Pons (tissue), 1 donor: ENCODE data around the gene CHRNA5.
"Not testable (repeated sequence)": the region's sequence is repeated elsewhere in the genome, so short reads cannot be mapped to it uniquely, and the experiment has no call there.

ENCODE experiments used
- DNase-seq: peaks from one replicate; pipeline ENCODE4 v3.0.0-alpha.2; 2016; ENCODE audit warnings: low spot score

CHRNA5 gene

DNA sequence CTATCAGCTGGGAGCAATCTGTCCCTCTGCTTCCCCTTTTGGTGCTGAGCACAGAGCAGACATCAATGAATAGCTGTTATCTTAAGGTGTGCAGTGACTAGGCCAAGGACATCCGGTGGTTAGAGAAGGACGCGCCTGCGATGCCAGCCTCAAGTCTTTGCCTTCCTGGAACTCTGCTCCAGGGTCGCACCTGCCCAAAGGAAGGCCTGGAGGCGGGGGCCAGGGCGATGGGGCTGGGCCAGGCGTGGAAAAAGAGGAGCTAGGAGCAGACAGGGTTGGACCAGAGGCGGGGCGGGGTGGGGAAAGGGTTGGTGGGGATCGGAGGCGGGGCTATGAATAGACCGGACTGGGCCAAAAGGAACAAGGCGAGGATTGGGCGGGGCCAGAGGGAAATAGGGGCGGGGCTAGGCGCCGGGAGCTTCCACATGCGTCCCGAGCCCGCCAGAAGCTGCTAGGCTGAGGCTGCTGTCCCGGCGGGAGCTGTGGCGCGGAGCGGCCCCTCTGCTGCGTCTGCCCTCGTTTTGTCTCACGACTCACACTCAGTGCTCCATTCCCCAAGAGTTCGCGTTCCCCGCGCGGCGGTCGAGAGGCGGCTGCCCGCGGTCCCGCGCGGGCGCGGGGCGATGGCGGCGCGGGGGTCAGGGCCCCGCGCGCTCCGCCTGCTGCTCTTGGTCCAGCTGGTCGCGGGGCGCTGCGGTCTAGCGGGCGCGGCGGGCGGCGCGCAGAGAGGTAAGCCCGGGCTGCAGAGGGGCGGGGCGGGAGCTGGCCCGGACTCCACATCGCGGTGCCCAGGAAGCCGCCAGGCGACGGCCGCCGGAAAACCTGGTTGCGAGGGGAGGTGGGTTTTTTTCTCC lies at the start of gene CHRNA5:
CHRNA5 (plus strand) TSS at position 424 of the 854 bp plus-strand sequence; CDS start at position 624, 200 bp downstream.
- no peak for DNase-seq

GRCh38 chr15:78520035-78520434 lies 45.3 kb upstream of the CHRNA5 start:
- not testable (repeated sequence) for DNase-seq

GRCh38 chr15:78524230-78524629 lies 41.1 kb upstream of the CHRNA5 start:
- no peak for DNase-seq

DNA sequence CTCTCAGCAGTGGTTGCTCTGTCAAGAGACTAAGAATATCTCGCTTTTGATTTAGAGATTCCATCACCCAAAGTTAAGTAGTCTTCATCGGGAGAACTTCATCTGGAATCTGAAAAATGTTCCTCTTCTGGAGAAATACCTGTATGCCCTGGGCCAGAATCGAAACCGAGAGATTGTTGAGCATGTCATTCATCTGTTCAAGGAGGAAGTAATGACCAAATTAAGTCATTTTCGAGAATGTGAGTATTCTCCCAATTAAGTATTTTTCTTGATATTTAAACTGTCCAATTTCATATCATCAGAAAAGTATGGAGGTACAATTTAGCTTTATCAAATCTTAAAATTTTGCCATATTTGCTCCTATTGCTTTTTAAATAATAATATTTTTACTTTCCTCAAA lies 38.0 kb upstream of the CHRNA5 start:
- no peak for DNase-seq

DNA sequence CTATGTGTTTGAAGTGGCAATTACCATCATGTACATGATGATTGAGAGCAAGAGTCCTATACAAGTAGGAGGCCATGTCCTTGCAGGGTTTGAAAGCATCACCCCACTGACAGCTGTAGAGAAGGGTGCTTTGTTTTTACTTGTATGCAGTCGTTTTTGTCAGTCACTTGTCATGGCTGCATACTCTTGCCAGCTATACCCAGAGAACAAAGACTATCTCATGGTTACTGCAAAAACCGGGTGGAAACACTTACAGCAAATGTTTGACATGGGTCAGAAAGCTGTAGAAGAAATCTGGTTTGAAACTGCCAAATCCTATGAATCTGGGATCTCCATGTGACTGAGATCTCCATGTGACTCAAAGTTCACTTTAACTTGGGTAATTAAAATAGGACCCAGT lies 32.0 kb upstream of the CHRNA5 start:
- DNase-seq, result peak; percentile 89

- DNase-seq, result no peak
Observed at GRCh38 chr15:78536134-78536533, 29.2 kb upstream of the CHRNA5 start.

DNA sequence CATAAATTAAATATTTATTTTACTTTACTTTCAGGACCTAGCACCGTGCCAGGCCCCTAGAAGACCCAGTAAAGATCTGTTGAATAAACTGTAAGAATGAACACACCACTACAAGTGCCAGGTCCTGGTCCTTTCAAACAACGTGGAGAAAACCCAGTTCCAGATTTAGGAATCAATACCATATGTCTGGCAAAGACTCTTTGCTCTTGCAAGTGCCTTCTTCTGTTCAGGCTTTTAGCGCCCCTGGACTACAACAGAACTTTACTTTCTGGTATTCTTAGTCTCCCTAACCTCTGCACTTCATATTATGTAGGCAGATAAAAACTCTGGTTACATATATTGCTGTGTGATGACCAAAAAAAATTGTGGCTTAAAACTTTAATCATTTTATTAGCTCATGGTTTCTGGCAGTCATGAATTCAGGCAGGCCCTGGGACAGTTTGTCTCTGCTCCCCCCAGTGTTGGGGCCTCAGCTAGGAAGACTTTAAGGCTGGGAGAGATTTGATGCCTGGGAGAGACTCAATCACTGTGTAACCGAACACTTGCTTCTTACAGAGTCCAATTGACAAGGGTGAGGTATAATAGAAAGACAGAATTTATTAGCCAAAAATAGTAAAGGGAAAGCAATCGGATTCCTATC lies 27.9 kb upstream of the CHRNA5 start:
- DNase-seq, result no peak

GRCh38 chr15:78538358-78538757 lies 27.0 kb upstream of the CHRNA5 start:
- DNase-seq, result no peak

GRCh38 chr15:78539464-78540140 lies 25.7 kb upstream of the CHRNA5 start:
- DNase-seq, result not testable (repeated sequence)

GRCh38 chr15:78540141-78540870 lies 25.0 kb upstream of the CHRNA5 start, which contains the start of gene PSMA4:
Gene PSMA4 (plus strand): TSS chr15:78540444. CDS start chr15:78541928, 1,484 bp downstream.
- DNase-seq, result peak; percentile 87

DNA sequence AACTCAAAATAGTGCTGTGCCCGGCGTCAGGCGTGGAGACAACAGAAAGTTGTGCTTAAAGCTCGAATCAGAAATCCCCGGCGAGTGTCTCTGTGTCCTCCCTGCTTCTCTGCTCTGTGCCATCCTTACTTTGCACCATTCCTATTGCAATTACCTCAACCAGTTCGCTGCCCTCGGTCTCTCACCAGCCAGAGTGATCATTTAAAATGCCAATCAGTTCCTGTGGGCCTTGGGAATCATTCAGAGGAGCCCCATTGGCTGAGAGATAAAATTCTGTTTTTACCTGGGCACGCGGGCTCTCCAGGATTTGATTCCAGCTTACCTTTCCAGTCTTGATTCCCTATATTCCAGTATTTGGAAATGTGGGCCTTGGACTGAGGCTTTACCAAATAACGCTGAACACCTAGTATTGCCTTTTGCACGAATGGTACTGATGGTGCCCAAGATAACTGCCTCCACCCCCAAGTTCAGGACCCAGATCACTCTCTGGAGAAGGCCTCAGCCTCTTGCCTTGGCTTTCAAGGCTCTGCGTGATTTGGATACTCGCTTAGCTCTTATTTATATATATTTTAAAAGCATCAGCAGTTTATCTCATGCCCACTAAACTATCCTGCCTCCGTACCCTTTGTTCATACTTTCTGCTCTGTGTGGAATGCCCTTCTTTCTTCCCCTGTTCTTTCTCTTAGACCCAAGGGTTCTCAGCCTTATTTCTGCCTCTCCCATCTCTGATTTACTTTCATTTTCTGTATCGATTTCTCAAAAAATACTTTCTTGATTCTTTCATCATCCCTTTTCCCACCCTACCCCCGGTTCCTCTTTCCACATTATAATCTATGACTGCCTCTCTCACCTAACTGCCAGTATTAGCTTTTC lies 24.2 kb upstream of the CHRNA5 start:
- peak; percentile 48 for DNase-seq

DNA sequence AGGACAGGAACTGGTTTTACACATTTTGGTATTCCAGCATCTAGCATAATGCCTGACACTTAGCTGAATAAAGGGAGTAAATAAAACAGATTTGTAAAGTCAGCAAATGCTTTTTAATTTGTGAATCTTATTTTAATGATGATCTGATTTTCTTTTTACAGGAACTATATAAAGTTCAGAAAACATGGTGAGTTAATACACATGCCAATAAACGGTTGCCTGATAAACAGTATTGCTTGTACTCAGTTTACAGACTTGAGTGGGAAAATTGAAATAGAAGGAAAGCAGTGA lies 23.6 kb upstream of the CHRNA5 start:
- DNase-seq, result no peak

GRCh38 chr15:78542647-78543046 lies 22.7 kb upstream of the CHRNA5 start:
- no peak for DNase-seq

DNA sequence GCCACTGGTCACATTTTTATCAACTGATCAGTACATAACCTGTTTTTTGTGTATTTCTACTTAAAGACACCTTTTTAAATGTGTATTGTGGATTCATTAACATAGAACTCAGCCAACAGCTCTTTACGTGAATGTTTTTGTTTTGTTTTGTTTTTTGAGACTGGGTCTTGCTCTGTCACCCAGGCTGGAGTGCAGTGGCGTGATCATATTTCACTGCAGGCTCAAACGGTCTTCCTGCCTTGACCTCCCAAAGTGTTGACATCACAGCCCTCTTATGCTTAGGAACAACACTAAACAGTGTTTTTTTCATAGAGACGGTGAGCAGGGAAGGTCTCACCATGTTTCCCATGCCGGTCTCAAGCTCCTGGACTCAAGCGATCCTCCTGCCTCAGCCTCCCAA lies 15.1 kb upstream of the CHRNA5 start:
- DNase-seq, result no peak

DNA sequence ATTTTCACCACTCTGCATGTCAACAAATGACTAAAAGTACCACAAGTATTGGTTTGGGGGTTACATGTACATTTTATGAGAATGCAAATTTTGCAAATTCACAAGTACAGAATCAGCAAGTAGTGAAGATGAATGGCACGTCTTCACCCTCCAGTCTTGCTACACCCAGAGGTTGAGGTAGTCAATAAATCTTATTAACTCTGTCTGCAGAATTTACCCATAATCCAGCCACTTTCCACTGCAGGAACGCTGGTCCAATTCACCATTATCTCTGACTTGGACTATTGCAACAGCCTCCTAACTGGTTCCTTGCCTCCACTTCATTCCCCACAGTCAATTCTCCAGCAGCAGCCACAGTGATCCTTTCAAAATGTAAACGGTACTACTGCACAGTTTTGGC lies 14.5 kb upstream of the CHRNA5 start:
- no peak for DNase-seq

GRCh38 chr15:78551902-78552301 lies 13.4 kb upstream of the CHRNA5 start:
- no peak for DNase-seq

- no peak for DNase-seq
Observed at GRCh38 chr15:78552597-78552996, 12.7 kb upstream of the CHRNA5 start.

GRCh38 chr15:78560201-78560600 lies 5.1 kb upstream of the CHRNA5 start:
- not testable (repeated sequence) for DNase-seq

DNA sequence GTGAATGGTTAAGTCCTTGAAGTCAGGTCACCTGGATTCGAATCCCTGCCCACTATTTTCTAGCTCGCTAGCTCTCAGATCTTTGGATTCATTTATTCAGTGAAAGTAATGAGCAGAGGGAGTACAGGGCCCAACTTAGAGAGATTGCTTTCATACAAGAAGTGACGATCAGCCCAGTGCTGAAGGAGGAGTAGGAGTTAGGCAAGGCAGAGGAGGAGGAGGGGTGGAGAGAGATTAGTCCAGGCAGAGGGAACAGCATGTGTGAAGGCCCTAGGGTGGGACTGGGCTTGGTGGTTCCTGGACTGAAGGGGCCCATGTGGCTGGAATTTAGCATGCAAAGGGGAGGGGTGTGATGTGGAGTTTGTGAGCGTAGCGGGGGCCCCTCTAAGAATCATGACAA lies 3.8 kb upstream of the CHRNA5 start:
- DNase-seq, result no peak

- DNase-seq, result no peak
Observed at GRCh38 chr15:78563092-78563491, 2.2 kb upstream of the CHRNA5 start.

GRCh38 chr15:78564743-78565096 lies 600 bp upstream of the CHRNA5 start:
- DNase-seq, result no peak
